ENCODE measurements around the gene TPPP.

The TPPP gene

GRCh38 chr5:616484-617039 is 76.6 kb downstream of the TPPP start:
- Histone ChIP-seq H3K4me1 (ENCODE audit: insufficient read depth, insufficient read length) (no peaks in the 10 kb centered on the region), H3K4me3 (ENCODE audit: insufficient read length, low read depth) (no peak overlapping the region), H3K9me3 (ENCODE audit: insufficient read depth, low read length) (peaks cover 4% of the 10 kb centered on the region), H3K36me3 (ENCODE audit: insufficient read depth, insufficient read length, low read length) (peaks cover 53% of the 10 kb centered on the region), H3K27me3 (ENCODE audit: insufficient read depth, insufficient read length) (no peaks in the 10 kb centered on the region), H3K9ac (ENCODE audit: insufficient read length, low read depth) (no peak overlapping the region)
- TF ChIP-seq ZNF274 (IDR thresholded peaks at IDR 0.05; ENCODE audit: low read depth, low read length) = no peak
- no peak for TF ChIP-seq SUZ12 (IDR thresholded peaks at IDR 0.05; ENCODE audit: extremely low read depth, insufficient read depth, insufficient read length)
- no peak for TF ChIP-seq YY1 (IDR thresholded peaks at IDR 0.05; ENCODE audit: insufficient read depth, insufficient read length)
- no peak for DNase-seq (ENCODE audit: low read depth, low spot score)

DNA sequence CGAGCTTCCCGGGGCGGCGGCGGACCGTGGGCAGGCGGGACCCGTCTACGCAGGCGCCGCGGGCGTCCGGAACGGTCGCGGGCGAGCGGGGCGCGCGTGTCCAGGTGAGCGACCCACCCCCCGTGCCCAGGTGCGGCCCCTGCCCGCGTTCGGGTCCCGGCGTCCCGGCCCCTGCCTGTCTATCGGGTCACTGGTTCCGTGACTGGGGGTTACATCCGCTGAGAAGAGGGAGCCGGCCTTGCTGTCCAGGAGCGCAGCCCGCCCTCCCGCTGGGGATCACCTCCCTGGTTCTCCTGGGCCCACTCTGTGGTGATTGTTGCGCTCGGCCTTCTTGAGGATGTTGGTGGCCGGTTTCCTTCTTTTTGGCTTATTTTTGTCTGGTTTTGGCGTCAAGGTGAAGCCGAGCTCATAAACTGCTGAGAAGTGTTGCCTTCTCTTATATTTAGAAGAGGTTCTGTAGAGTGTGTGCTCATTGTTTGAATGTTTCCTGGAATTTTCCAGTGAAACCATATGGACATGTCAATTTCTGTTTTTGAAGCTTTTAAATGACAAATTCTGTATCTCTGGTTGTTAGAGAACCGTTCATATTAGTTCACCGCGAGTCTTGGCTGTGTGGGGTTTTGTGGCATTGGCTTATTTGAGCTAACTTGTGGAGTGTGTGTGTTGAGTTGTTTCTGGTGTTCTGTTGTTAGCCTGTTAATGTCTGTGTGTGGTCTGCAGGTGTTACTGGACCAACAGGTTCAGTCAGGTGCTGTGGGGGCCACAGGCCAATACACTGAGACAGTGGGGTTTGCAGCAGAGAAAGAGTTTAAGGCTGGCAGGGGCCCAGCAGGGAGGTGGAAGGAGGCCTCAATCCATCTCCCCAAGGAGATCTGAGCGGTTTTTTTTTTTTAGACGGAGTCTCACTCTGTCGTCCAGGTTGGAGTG is 80.4 kb downstream of the TPPP start:
- Histone ChIP-seq H3K4me3 (ENCODE audit: insufficient read length, low read depth) (peak overlapping the region; percentile 82), H3K27me3 (ENCODE audit: insufficient read depth, insufficient read length) (no peaks in the 10 kb centered on the region), H3K36me3 (ENCODE audit: insufficient read depth, insufficient read length, low read length) (peaks cover 16% of the 10 kb centered on the region), H3K9ac (ENCODE audit: insufficient read length, low read depth) (peak overlapping the region; percentile 87), H3K9me3 (ENCODE audit: insufficient read depth, low read length) (peaks cover 4% of the 10 kb centered on the region), H3K4me1 (ENCODE audit: insufficient read depth, insufficient read length) (peaks cover 4% of the 10 kb centered on the region)
- no peak for DNase-seq (ENCODE audit: low read depth, low spot score)
- TF ChIP-seq SUZ12 (IDR thresholded peaks at IDR 0.05; ENCODE audit: extremely low read depth, insufficient read depth, insufficient read length) (no peak), YY1 (IDR thresholded peaks at IDR 0.05; ENCODE audit: insufficient read depth, insufficient read length) (no peak), ZNF274 (IDR thresholded peaks at IDR 0.05; ENCODE audit: low read depth, low read length) (no peak)

- H3K9me3 ChIP-seq (ENCODE audit: insufficient read depth, low read length) = peaks cover 4% of the 10 kb centered on the region
- H3K36me3 ChIP-seq (ENCODE audit: insufficient read depth, insufficient read length, low read length) = peaks cover 8% of the 10 kb centered on the region
- TF ChIP-seq ZNF274 (IDR thresholded peaks at IDR 0.05; ENCODE audit: low read depth, low read length) = no peak
- TF ChIP-seq YY1 (IDR thresholded peaks at IDR 0.05; ENCODE audit: insufficient read depth, insufficient read length) = no peak
- TF ChIP-seq SUZ12 (IDR thresholded peaks at IDR 0.05; ENCODE audit: extremely low read depth, insufficient read depth, insufficient read length) = no peak
- peak; percentile 57 for DNase-seq (ENCODE audit: low read depth, low spot score)
- H3K4me3 ChIP-seq (ENCODE audit: insufficient read length, low read depth) = peak within 1 kb of the TSS; percentile 82
- H3K4me1 ChIP-seq (ENCODE audit: insufficient read depth, insufficient read length) = peaks cover 4% of the 10 kb centered on the region
- H3K9ac ChIP-seq (ENCODE audit: insufficient read length, low read depth) = peak within 1 kb of the TSS; percentile 87
- H3K27me3 ChIP-seq (ENCODE audit: insufficient read depth, insufficient read length) = no peaks in the 10 kb centered on the region
These were observed 81.2 kb downstream of the TPPP start, which contains the start of gene CEP72 for GRCh38 chr5:611731-612486. Gene CEP72 (plus strand): TSS chr5:612340. CDS start chr5:612362, 22 bp downstream.

DNA sequence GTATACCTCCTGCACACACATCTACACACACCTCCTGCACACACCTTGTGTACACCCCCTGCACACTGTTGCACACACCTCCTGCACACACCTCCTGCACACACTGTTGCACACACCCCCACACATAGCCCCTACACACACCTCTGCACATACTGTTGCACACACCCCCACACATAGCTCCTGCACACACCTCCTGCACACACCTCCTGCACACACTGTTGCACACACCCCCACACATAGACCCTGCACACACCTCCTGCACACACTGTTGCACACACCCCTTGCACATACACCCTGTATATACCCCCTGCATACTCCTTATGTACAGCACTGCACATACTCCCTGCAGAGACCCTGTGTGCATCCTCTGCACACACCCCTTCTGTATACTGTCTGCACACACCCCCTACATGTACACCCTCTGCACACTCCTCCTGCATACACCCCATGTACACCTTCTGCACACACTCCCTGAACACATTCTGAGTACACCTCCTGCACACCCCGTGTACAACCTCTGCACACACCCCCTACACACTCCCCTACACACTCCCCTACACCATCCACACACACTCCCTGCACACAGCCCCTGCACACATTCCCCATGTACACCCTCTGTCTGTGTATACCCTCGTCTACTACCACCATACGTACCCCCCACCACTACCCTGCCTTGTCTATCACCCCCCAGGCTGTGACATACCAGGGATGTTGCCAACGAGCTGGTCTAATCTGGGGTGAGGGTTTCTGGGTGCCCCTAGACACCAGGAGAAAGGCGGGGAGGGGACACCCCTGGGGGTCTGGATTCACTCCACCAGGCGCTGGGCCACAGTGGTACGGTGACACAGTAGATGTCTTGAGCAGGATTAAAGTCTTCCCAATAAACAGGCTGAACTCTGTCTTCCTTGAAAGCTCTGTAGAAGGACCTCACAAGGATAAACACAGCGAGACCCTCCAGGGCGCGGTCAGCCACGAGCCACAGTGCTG is 82.1 kb downstream of the TPPP start:
- Histone ChIP-seq H3K9ac (ENCODE audit: insufficient read length, low read depth) (peak overlapping the region; percentile 67), H3K4me1 (ENCODE audit: insufficient read depth, insufficient read length) (peaks cover 4% of the 10 kb centered on the region), H3K9me3 (ENCODE audit: insufficient read depth, low read length) (peaks cover 4% of the 10 kb centered on the region), H3K36me3 (ENCODE audit: insufficient read depth, insufficient read length, low read length) (no peaks in the 10 kb centered on the region), H3K27me3 (ENCODE audit: insufficient read depth, insufficient read length) (no peaks in the 10 kb centered on the region), H3K4me3 (ENCODE audit: insufficient read length, low read depth) (peak overlapping the region; percentile 53)
- DNase-seq (ENCODE audit: low read depth, low spot score) = no peak
- TF ChIP-seq ZNF274 (IDR thresholded peaks at IDR 0.05; ENCODE audit: low read depth, low read length) (no peak), YY1 (IDR thresholded peaks at IDR 0.05; ENCODE audit: insufficient read depth, insufficient read length) (no peak), SUZ12 (IDR thresholded peaks at IDR 0.05; ENCODE audit: extremely low read depth, insufficient read depth, insufficient read length) (no peak)

DNA sequence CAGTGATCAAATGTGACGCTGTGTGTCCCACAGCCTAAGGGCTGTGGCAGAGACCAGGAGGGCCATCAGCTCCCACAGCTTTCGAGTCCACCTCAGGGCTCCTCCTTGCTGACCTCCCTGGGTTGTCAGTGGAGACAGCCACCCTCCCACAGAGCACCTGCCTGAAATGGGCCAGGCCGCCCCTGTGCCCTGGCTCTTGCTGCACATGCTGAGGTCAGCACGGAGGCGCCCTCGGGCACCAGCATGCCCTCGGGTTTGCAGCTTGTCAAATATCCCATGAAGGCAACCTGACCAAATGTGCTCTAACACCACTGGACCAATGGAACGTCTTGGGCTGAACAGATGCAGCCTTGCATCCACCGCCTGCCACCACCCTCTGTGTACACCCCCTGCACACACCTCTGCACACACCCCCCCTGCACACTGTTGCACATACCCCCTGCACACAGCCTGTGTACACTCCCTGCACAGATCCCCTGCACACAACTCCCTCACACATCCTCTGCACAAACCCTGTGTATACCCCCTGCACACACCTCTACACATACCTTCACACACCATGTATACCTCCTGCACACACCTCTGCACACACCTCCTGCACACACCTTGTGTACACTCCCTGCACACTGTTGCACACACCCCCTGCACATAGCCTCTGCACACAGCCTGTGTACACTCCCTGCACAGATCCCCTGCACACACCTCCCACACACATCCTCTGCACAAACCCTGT is 83.0 kb downstream of the TPPP start:
- Histone ChIP-seq H3K27me3 (ENCODE audit: insufficient read depth, insufficient read length) (no peaks in the 10 kb centered on the region), H3K4me1 (ENCODE audit: insufficient read depth, insufficient read length) (peaks cover 4% of the 10 kb centered on the region), H3K9me3 (ENCODE audit: insufficient read depth, low read length) (peaks cover 4% of the 10 kb centered on the region), H3K4me3 (ENCODE audit: insufficient read length, low read depth) (no peak overlapping the region), H3K36me3 (ENCODE audit: insufficient read depth, insufficient read length, low read length) (no peaks in the 10 kb centered on the region), H3K9ac (ENCODE audit: insufficient read length, low read depth) (no peak overlapping the region)
- TF ChIP-seq ZNF274 (IDR thresholded peaks at IDR 0.05; ENCODE audit: low read depth, low read length) (no peak), YY1 (IDR thresholded peaks at IDR 0.05; ENCODE audit: insufficient read depth, insufficient read length) (no peak), SUZ12 (IDR thresholded peaks at IDR 0.05; ENCODE audit: extremely low read depth, insufficient read depth, insufficient read length) (no peak)
- no peak for DNase-seq (ENCODE audit: low read depth, low spot score)
